ENCODE measurements around the gene IFNL4.
"Not testable (repeated sequence)": the region's sequence is repeated elsewhere in the genome, so short reads cannot be mapped to it uniquely, and the experiment has no call there.

IFNL4 gene

DNA sequence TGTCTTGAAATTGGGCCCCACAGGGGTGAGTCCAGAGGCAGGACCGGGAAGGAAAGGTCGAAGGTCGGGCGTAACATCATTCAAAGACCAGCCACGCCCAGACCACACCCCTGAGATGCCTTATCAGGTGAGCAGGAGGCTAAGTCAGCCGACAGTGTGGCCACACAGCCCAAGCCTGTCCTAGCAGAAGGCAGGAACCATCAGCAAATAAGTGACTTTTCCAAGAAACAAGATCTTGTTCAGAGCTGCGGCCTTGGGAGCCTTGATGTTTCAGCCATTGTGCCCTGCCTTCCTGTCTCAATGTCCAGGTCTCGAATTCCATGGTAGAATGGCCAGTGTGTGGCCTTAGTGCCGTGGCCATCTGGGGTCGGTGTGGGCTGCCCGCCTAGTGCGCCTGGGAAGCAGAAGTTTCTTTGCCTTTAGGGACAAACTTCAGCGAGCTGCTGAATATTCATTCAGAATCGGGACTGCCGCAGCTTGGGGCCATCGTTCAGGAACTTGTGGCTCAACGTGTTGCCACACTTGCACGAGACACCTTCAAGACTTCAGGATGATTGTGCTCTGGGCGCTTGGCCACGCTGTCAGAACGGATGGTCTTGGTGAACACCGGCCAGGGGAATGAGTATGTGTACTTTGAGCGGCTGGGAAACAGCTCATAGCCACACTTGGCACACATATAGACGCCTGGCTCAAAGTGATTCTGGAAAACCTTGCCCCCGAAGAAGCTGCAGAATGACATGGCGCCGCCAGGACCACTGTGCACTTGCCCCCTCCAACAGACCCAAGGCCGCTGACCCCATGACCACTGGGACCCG lies 6.1 kb upstream of the IFNL4 start:
- DNase-seq = no peak

DNA sequence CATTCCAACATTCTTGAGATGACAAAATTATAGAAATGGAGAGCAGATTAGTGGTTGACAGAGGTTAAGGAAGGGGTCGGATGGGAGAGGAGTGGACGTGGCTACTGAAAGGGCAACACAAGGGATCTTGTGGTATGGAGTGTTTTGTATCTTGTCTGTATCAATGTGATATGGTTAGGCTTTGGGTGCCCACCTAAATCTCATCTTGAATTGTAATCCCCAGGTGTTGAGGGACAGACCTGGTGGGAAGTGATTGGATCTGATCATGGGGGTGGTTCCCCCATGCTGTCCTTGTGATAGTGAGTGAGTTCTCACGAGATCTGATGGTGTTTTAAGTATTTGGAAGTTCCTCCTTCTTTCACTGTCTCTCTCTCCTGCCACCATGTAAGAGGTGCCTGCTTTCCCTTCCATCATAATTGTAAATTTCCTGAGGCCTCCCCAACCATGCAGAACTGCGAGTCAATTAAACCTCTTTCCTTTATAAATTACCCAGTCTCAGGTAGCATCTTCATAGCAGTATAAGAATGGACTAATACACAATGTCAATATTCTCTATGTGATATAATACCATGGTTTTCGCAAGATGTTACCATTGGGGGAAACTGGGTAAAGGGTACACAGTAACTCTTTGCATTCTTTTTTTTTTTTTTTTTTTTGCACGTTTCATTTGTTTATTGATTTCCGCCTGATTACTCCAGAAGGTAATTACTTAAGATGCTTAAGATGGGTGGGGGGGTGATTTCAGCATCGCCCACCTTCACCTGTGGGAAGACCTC lies 4.9 kb upstream of the IFNL4 start:
- DNase-seq = no peak

DNA sequence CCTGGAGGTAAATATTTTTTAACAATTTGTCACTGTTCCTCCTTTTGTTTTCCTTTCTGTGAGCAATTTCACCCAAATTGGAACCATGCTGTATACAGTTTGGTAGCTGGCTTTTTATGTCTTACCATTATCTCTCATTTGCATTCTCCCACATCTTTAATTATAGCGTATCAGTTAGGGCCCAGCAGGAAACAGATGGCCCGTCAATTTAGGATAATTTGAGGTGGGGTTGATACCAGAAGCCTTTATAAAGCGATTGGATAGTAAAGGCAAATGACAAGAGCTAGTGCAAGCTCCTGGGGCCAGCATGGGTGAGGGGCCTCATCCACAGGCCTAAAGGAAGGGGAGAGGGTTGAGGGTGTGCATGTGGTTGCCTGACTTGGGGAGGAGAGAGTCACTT lies 3.8 kb upstream of the IFNL4 start:
- DNase-seq = no peak

GRCh38 chr19:39251846-39252245 lies 3.2 kb upstream of the IFNL4 start:
- DNase-seq = no peak

DNA sequence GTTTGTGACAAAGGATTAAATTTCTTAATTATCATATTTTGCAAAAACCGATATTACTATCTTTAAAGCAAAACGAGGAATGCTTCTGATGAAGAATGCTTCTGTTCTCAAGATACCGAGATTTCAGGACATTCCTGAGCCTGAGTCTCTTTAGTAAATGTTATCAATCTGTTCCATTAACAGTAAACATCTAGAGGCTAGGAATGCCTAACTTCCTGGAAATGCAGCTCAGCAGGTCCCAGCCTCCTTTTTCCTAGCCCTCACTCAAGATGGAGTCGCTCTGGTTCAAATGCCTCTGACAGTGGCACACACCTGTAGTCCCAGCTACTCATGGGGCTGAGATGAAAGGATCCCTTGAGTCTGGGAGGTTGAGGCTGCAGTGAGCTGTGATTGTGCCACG lies 2.4 kb upstream of the IFNL4 start:
- no peak for DNase-seq

- no peak for DNase-seq
Measured at GRCh38 chr19:39247701-39248664, 673 bp downstream of the IFNL4 start.

DNA sequence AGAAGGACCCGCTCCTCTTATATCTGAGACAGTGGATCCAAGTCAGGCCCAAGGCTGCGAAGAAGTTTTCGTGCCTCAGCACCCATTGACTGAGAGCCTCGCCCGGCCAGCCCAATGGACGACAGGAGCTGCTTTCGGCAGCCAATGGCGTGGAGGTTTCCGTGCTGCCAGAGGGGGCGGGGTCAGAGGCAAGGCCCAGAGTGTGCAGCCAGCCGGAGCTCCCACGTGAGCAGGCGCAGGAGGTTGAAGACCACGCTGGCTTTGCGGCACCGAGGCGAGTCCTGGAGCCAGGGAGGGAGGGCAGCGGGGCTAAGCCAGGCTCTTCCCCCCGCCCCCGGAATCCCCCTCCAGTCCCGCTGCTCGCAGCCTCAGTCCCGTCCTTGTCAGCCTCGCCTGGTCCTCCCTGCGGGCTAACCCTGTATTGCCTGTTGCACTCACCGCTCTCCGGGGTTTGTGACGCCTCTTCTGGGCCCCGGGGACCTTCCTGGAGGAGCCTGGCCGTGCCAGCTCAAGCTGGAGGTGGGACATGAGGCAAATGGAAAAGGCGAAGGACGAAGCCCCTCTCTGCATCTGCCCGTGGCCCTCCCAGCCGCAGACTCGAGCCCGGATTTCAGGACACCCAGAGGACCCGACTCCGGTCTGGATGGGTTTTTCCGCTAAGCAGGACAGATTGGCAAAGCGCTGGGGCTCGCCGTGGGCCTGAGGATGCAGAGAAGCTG lies 1.5 kb downstream of the IFNL4 start:
- peak; percentile 10 for DNase-seq

DNA sequence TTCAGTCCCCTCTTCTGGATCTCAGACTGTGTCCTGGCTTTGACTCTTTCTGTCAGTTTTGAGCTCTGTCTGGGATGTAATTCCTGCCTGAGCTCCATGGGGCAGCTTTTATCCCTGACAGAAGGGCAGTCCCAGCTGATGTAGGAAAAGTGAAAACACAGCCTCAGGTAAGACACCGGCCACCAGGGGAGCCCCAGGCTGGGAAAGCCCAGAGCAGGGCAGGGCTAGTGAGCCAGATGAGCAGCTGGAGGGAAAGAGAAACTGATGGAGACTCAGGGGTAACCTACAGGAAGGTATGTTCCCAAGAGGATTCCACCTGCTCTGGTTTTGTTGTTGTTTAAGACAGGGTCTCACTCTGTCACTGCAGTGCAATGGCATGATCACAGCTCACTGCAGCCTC lies 3.5 kb downstream of the IFNL4 start:
- not testable (repeated sequence) for DNase-seq

DNA sequence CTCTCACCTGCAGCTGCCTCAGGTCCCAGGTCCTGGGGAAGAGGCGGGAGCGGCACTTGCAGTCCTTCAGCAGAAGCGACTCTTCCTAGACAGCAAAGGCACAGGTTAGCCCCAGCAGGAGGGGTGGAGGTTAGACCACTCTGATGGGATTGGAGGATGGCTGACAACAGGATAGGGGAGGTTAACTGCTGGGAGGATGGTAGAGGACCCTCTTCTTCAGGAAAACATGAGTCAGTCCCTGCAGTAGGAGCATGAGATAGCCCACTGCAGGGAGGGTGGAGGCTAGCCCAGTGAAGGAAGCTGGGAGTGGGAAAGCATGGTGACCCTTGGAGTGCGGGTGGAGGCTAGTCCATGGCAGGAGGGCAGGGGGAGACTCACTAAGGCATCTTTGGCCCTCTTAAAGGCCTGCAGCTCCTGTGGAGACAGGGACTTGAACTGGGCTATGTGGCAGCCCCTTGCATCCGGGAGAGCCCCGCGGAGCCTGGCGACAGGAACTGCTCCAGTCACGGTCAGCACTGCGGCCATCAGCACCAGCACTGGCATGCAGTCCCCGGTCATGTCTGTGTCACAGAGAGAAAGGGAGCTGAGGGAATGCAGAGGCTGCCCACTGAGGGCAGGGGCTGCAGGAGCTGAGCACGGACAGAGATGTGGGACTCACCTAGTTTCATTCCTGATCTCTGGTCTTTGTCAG lies 4.1 kb downstream of the IFNL4 start, which contains the start of gene IFNL3:
Gene IFNL3, minus strand, starts transcription at position 597 of the 691 bp plus-strand sequence. Its CDS starts 39 bp downstream, at position 558.
- not testable (repeated sequence) for DNase-seq

GRCh38 chr19:39243741-39244140 lies 4.9 kb downstream of the IFNL4 start:
- not testable (repeated sequence) for DNase-seq

GRCh38 chr19:39240421-39240820 lies 8.2 kb downstream of the IFNL4 start:
- DNase-seq = no peak

DNA sequence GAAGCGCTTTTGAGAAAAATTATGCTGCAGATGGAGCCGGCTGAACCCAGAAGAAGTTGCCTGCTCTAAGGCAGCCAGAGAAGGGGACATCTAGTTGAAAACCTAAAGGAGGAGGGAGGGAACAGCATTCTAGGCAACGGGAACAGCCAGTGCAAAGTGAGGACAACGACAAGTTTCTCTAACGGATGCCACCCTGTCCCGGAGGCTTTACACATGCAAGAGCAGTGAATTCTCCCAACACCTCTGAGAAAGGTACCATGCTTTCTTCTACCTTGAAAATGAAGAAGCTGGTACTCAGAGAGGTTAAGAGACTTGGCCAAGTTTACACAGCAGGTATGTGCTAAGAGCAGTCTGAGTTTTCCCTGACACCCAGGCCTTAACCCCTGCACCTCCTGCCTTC lies 9.7 kb downstream of the IFNL4 start:
- DNase-seq = no peak

DNA sequence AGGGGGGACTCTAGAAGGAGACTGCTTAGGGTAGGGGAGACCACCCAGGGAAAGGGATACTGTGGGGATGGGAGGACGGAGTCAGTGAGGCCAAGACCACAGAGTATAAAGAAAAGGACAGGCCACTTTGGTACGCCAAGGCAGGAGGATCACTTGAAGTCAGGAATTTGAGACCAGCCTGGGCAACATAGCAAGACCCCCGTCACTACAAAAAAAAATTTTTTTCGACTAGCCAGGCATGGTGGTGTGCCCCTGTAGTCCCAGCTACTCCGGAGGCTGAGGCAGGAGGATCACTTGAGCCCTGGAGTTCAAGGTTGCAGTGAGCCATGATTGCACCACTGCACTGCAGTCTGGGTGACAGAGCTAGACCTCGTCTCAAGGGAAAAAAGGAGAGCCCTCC lies 10.4 kb downstream of the IFNL4 start:
- DNase-seq = no peak

DNA sequence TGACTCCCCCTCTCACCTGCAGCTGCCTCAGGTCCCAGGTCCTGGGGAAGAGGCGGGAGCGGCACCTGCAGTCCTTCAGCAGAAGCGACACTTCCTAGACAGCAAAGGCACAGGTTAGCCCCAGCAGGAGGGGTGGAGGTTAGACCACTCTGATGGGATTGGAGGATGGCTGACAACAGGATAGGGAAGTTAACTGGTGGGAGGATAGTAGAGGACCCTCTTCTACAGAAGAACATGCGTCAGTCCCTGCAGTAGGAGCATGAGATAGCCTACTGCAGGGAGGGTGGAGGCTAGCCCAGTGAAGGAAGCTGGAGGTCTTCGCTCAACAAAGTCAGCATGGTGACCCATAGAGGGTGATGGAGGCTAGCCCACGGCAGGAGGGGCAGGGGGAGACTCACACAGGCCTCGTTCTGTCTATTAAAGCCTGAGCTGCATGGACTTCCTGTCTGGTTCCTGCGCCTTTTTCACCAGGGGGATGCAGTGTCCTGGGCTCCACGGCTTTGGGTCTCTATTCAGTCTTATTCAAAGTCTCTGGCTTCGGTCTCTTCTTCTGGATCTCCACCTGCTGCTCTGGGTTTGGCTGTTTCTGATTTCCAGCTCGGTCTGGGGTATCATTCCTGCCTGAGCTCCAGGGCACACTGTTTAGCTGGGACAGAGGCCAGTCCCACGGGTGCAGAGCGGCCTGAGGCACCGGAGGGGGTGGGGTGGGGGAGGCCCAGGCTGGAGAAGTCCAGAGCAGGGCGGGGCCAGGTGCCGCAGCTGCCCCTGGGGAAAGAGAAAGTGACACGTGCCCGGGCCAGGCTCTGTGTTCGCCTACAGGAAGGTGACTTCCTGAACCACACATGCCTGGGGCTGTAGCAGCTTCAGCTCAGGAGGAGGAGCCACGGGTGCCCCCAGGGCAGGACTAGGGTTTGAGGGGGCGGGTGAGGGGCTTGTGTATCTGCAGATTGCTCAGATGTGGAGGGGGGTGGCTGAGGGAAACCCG lies 11.2 kb downstream of the IFNL4 start:
- DNase-seq = peak; percentile 38

DNA sequence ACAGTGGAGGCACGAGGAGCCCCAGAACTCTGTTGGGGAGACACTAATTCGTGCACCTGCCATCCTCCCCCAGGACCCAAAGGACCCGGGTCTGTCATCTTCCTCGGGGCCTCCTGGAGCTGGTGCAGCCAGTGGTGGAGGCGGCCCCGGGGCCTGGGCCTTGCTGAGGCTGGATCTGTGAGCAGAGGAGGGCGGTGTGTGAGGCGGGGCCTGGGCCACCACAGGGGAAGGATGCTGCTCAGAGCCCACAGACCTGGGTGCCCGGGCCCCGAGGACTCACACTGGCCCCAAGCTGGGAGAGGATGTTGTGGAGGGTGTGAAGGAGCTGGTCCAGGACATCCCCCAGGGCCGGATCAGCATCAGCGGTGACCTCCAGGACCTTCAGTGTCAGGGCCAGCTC lies 12.1 kb downstream of the IFNL4 start:
- DNase-seq = no peak

GRCh38 chr19:39232708-39233107 lies 15.9 kb downstream of the IFNL4 start:
- DNase-seq = no peak

- no peak for DNase-seq
Measured at GRCh38 chr19:39230096-39230764, 18.4 kb downstream of the IFNL4 start.

- DNase-seq = no peak
Measured at GRCh38 chr19:39224910-39225309, 23.7 kb downstream of the IFNL4 start.

GRCh38 chr19:39223703-39224279 lies 24.9 kb downstream of the IFNL4 start:
- no peak for DNase-seq
